CD8-positive, alpha-beta memory T cell (primary cell): ENCODE measurements around the gene GABRR3. TPM values are rescaled to one million over a fixed set of nuclear protein-coding genes. Genes with fewer than 3 reads are reported as not detected.

ENCODE experiments used
- CTCF ChIA-PET: fragments of 350-600 bp; sonication (Branson Sonifier 250); formaldehyde crosslinking; loops from one replicate; lab custom pipeline; 2021; ENCODE audit warnings: antibody characterized with exemption; lab: Charles Lee
- POLR2A ChIA-PET: fragments of 350-600 bp; sonication (Branson Sonifier 250); formaldehyde crosslinking; loops from one replicate; lab custom pipeline; 2021; ENCODE audit warnings: antibody characterized with exemption; lab: Charles Lee
- DNase-seq, 5 donors: peaks; one replicate each; pipeline versions ENCODE4 v3.0.0 to v3.0.0-alpha.2; 2020 to 2022; ENCODE audit warnings: mixed read lengths in 1 of 5
- H3K27ac ChIP-seq: one replicate; pipeline ENCODE4 v1.7.0; 2013; ENCODE audit warnings: low read depth, mild to moderate bottlenecking, low read length, moderate library complexity
- H3K27me3 ChIP-seq: 2 replicates; pipeline ENCODE4 v1.7.0; 2013; ENCODE audit warnings: low read length, mild to moderate bottlenecking; ENCODE audit not compliant: insufficient read depth, poor library complexity, severe bottlenecking
- H3K36me3 ChIP-seq: 2 replicates; pipeline ENCODE4 v1.7.0; 2013; ENCODE audit warnings: mild to moderate bottlenecking, low read length, moderate library complexity; ENCODE audit not compliant: insufficient read depth
- H3K4me1 ChIP-seq: 2 replicates; pipeline ENCODE4 v1.7.0; 2013; ENCODE audit warnings: mild to moderate bottlenecking, low read length, moderate library complexity; ENCODE audit not compliant: insufficient read depth
- H3K4me3 ChIP-seq: 2 replicates; pipeline ENCODE4 v1.7.0; 2013; ENCODE audit warnings: mild to moderate bottlenecking, low read length
- H3K9me3 ChIP-seq: 2 replicates; pipeline ENCODE4 v1.7.0; 2013; ENCODE audit warnings: mild to moderate bottlenecking, low read length
- H3K27ac Mint-ChIP-seq, 8 donors: one replicate each; pipeline ENCODE4 v1.8.0; 2020 to 2021; ENCODE audit warnings: mixed read lengths in 8 of 8, mild to moderate bottlenecking in 6 of 8, inconsistent platforms in 3 of 8, moderate library complexity in 3 of 8
- H3K27me3 Mint-ChIP-seq, 2 donors: one replicate each; pipeline ENCODE4 v1.8.0; 2020 to 2021; ENCODE audit warnings: mixed read lengths in 2 of 2, mild to moderate bottlenecking in 1 of 2, moderate library complexity in 1 of 2
- H3K36me3 Mint-ChIP-seq, 3 donors: one replicate each; pipeline ENCODE4 v1.8.0; 2020 to 2021; ENCODE audit warnings: mixed read lengths in 3 of 3, inconsistent platforms in 1 of 3, mild to moderate bottlenecking in 1 of 3
- H3K4me1 Mint-ChIP-seq, 3 donors: one replicate each; pipeline ENCODE4 v1.8.0; 2020 to 2021; ENCODE audit warnings: mixed read lengths in 3 of 3, inconsistent platforms in 1 of 3, mild to moderate bottlenecking in 1 of 3
- H3K4me3 Mint-ChIP-seq, 7 donors: one replicate each; pipeline ENCODE4 v1.8.0; 2020 to 2021; ENCODE audit warnings: mixed read lengths in 7 of 7, mild to moderate bottlenecking in 6 of 7, moderate library complexity in 4 of 7, inconsistent platforms in 2 of 7
- H3K9me3 Mint-ChIP-seq, 5 donors: one replicate each; pipeline ENCODE4 v1.8.0; 2020 to 2022; ENCODE audit warnings: mixed read lengths in 5 of 5, mild to moderate bottlenecking in 3 of 5, moderate library complexity in 2 of 5, inconsistent platforms in 1 of 5
- polyA plus RNA-seq: library from polyadenylated mRNA; unstranded; fragments of 300-500 nt; fragmentation: Illumina TruSeq; gene quantifications from one replicate; pipeline ENCODE4 v1.2.3, GENCODE V29; 2021
- total RNA-seq, 2 experiments: library from RNA; stranded (reverse); gene quantifications; one replicate each; pipeline ENCODE4 v1.2.3, GENCODE V29; 2021

The GABRR3 gene
- total and polyA plus RNA-seq, 3 experiments from 2014 or later: not detected

DNA sequence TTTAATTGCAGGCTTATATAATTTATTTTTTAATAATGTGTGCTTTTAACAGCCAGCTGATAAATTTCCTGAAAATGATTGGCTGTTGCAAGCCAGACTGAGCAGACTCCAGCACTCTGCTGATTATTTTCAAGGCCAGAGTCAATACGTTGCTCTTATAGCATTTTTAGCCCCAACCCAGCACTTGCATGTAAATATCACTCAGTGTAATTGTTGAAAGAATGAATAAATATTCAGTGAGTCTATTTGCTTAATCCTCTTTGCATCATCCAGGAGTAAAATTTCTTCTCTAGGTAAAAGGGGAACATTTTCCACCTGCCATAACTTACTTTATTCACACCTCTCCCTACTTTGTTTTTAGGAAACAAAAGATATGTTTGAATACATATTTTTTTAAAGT is 2.9 kb downstream of the GABRR3 start:
- CTCF ChIA-PET: no interaction called here

DNA sequence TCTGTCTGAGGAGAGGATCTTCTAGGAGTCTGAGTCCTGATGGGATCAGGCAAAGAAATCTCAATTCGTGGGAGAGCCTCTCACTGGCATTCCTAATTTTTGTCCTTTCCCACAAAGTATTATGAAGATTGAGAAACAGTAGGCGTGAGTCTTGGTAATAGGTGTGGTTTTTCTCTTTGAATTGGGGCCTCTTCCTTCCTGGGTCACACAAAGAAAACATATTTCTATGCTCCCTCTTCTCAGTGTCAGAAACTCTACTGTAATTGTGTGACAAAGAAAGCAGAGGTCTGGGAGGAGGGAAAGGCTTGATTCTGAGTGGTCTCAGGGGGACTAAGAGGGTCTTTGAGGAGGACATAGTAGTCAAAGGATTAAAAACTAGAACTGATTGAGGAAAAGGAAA is 6.0 kb downstream of the GABRR3 start:
- no peak overlapping the region for H3K4me3 ChIP-seq
- H3K27me3 Mint-ChIP-seq: peaks cover 0 to 18% of the 10 kb centered on the region in 2 donors
- CTCF ChIA-PET: no interaction called here

More for the DNA sequence above, 2.9 kb downstream of the GABRR3 start:
- no peaks in the 10 kb centered on the region for H3K36me3 Mint-ChIP-seq
- no peak overlapping the region for H3K27ac ChIP-seq
- peaks cover 12 to 15% (median 14%) of the 10 kb centered on the region in 3 donors for H3K4me1 Mint-ChIP-seq
- H3K9me3 Mint-ChIP-seq: no peaks in the 10 kb centered on the region
- DNase-seq: no peak
- no peak overlapping the region for H3K27ac Mint-ChIP-seq
- peaks cover 5% of the 10 kb centered on the region for H3K4me1 ChIP-seq
- POLR2A ChIA-PET: no interaction called here
- H3K4me3 ChIP-seq: no peak overlapping the region
- no peaks in the 10 kb centered on the region for H3K27me3 ChIP-seq
- no peaks in the 10 kb centered on the region for H3K9me3 ChIP-seq
- H3K36me3 ChIP-seq: no peaks in the 10 kb centered on the region
- H3K27me3 Mint-ChIP-seq: peaks cover 4 to 28% of the 10 kb centered on the region in 2 donors
- no peak overlapping the region for H3K4me3 Mint-ChIP-seq

DNA sequence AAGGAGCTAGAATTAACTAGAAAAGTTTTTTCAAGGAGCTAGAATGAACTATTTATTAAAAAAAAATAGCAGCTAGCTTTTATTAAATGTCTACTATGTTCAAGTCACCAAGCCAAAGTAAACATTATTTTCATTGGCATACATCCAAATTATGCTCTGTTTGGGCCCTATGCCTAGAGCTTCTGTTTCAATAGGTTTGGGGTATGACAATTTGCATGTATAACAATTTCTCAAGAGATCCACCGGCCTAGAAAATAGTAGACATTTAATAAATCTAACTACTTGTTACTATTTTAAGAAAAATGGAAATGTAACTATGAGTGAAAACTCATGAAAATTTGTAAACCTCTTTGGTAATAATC is 8.0 kb downstream of the GABRR3 start:
- POLR2A ChIA-PET: interaction anchor here (0.6 kb wide), 1 partner anchor 199 kb away, joined by 10 read pairs; no protein-coding TSS in a partner anchor
- Histone ChIP-seq H3K36me3 (no peaks in the 10 kb centered on the region), H3K4me1 (peaks cover 5% of the 10 kb centered on the region), H3K27ac (no peak overlapping the region), H3K4me3 (no peak overlapping the region), H3K9me3 (no peaks in the 10 kb centered on the region), H3K27me3 (no peaks in the 10 kb centered on the region)
- DNase-seq: no peak
- H3K4me1 Mint-ChIP-seq: peaks cover 16 to 20% (median 19%) of the 10 kb centered on the region in 3 donors
- CTCF ChIA-PET: interaction anchor here (1.0 to 1.5 kb wide), 2 partner anchors 233 to 235 kb away, joined by 3 to 5 read pairs; no protein-coding TSS in a partner anchor
- H3K27me3 Mint-ChIP-seq: peaks cover 4 to 9% of the 10 kb centered on the region in 2 donors
- H3K36me3 Mint-ChIP-seq: no peaks in the 10 kb centered on the region
- H3K9me3 Mint-ChIP-seq: no peaks in the 10 kb centered on the region
- no peak overlapping the region for H3K4me3 Mint-ChIP-seq
- no peak overlapping the region for H3K27ac Mint-ChIP-seq

More for the DNA sequence above, 6.0 kb downstream of the GABRR3 start:
- peak overlapping the region in 5 of 7 donors; percentile 15 to 74 (median 39) for H3K4me3 Mint-ChIP-seq
- DNase-seq: no peak
- Histone ChIP-seq H3K9me3 (no peaks in the 10 kb centered on the region), H3K36me3 (no peaks in the 10 kb centered on the region), H3K27me3 (no peaks in the 10 kb centered on the region), H3K4me1 (peaks cover 5% of the 10 kb centered on the region), H3K27ac (no peak overlapping the region)
- POLR2A ChIA-PET: no interaction called here
- no peaks in the 10 kb centered on the region for H3K36me3 Mint-ChIP-seq
- H3K4me1 Mint-ChIP-seq: peaks cover 12 to 15% (median 14%) of the 10 kb centered on the region in 3 donors
- H3K27ac Mint-ChIP-seq: peak overlapping the region in 6 of 8 donors; percentile 38 to 86 (median 74)
- no peaks in the 10 kb centered on the region for H3K9me3 Mint-ChIP-seq

DNA sequence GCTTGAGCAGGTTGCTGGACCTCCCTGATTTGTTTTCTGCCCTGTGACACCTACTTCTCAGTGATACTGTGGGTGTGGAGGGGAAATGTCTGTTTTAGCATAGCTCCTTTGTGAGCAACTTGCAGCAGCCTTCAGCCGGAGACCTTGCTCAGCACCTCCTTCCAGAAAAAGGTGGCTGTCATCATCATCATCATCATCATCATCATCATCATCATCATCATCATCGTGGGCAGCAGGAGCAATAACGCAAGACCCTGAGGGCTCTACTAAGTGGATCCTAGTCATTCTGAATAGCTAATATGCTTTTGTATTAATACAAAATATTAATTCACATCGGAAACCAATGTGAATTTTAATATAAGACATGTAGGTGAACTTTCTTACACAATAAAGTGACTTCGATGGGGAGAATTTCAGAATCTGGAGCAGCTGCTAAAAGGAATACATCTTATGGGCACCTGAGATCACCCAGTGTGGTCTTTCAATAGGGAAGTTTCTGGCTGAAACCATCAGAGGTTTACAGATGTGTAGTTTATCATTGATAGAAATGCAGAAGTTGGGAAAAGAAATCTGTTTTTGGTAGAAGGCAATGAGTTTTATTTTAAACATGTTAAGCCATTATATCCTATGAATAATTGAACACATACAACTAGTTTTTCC is 8.6 kb downstream of the GABRR3 start:
- no peak overlapping the region for H3K27ac Mint-ChIP-seq
- H3K27ac ChIP-seq: no peak overlapping the region
- H3K36me3 Mint-ChIP-seq: no peaks in the 10 kb centered on the region
- H3K9me3 Mint-ChIP-seq: no peaks in the 10 kb centered on the region
- ChIA-PET CTCF (interaction anchor here (1.0 to 1.5 kb wide), 2 partner anchors 232 to 234 kb away, joined by 3 to 5 read pairs; no protein-coding TSS in a partner anchor), POLR2A (no interaction called here)
- no peaks in the 10 kb centered on the region for H3K27me3 ChIP-seq
- H3K4me1 ChIP-seq: peaks cover 5% of the 10 kb centered on the region
- no peaks in the 10 kb centered on the region for H3K9me3 ChIP-seq
- H3K4me1 Mint-ChIP-seq: peaks cover 16 to 20% (median 19%) of the 10 kb centered on the region in 3 donors
- H3K36me3 ChIP-seq: no peaks in the 10 kb centered on the region
- H3K4me3 ChIP-seq: no peak overlapping the region
- no peak overlapping the region for H3K4me3 Mint-ChIP-seq
- peaks cover 4 to 9% of the 10 kb centered on the region in 2 donors for H3K27me3 Mint-ChIP-seq
- DNase-seq: no peak

DNA sequence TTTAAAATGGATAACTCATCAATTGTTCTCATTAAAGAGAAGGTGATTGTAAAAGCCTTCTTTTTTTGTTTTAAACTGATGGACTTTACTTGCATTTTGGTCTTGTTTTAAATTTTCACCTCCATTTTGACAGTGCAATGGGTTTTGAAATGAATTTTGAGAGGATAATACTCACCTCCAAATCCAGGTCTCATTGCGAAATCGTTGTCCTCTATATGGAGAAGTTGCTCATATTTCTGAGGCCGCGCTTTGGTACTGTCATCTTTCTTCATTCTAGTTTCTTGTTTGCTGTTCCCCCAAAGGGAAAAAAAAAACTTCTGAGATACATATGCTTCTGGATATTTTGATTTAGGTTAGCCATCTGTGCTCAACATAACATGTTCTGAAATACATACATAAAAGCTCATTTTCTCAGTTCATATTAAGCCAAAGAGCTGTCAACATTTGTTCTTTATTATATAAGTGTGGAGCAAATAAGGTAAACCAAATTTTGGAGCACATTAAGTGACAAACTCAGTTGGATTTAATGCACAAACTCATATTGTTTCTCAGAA is 9.6 kb downstream of the GABRR3 start:
- Mint-ChIP-seq H3K9me3 (no peaks in the 10 kb centered on the region), H3K4me3 (no peak overlapping the region), H3K4me1 (peaks cover 16 to 20% (median 19%) of the 10 kb centered on the region in 3 donors), H3K36me3 (no peaks in the 10 kb centered on the region), H3K27ac (no peak overlapping the region), H3K27me3 (peaks cover 4 to 9% of the 10 kb centered on the region in 2 donors)
- no peak for DNase-seq
- H3K9me3 ChIP-seq: no peaks in the 10 kb centered on the region
- peaks cover 5% of the 10 kb centered on the region for H3K4me1 ChIP-seq
- H3K27ac ChIP-seq: no peak overlapping the region
- H3K4me3 ChIP-seq: no peak overlapping the region
- no peaks in the 10 kb centered on the region for H3K27me3 ChIP-seq
- POLR2A ChIA-PET: no interaction called here
- CTCF ChIA-PET: interaction anchor here (1.0 to 2.4 kb wide), 4 partner anchors 42 to 304 kb away, joined by 3 to 6 read pairs (median 4); no protein-coding TSS in a partner anchor
- H3K36me3 ChIP-seq: no peaks in the 10 kb centered on the region

DNA sequence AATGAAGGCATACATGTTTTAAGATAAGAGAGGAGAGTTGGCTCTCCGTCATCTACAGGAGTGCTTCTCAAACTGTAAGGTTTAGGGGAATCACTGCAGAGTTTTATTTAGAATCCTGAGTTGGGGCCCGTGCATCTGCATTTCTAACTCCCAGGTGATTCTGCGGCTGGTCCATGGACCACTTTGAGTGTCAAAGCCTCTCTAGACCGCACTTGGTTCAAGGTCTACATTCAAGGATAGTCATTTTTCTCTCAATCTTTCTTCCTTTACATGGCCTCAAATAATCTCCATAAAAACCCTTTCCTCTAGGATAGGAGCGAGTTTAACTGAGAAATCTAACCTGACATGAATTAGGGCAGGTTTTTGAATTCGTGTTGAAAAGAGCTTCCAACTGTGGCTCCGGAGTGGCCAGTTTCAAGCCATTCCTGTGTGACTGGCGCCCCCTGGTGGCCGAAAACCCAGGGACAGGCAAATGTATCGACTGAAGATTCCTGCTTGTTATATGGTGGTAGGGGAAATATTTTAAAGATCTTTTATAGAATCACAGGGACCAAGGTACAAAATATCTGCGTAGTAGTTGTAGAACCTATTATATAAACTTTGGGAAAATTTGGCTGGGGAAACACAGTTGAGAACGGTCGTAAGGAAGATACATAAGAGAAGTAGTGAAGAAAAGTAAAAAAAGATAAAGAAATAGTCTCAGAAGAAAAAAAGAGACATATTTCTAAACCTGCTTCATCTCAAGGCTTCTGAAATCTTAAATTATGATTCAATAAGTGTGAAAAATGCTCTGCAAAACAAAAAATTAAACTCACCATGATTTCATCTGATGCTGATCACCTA is 11.9 kb downstream of the GABRR3 start:
- Histone ChIP-seq H3K9me3 (no peaks in the 10 kb centered on the region), H3K27me3 (no peaks in the 10 kb centered on the region), H3K27ac (no peak overlapping the region), H3K4me1 (no peaks in the 10 kb centered on the region), H3K4me3 (no peak overlapping the region), H3K36me3 (no peaks in the 10 kb centered on the region)
- H3K4me1 Mint-ChIP-seq: peaks cover 4 to 6% (median 5%) of the 10 kb centered on the region in 3 donors
- H3K27ac Mint-ChIP-seq: no peak overlapping the region
- H3K9me3 Mint-ChIP-seq: no peaks in the 10 kb centered on the region
- DNase-seq: peak; percentile 68 to 91 (median 85)
- H3K36me3 Mint-ChIP-seq: no peaks in the 10 kb centered on the region
- H3K4me3 Mint-ChIP-seq: no peak overlapping the region
- H3K27me3 Mint-ChIP-seq: peaks cover 4 to 12% of the 10 kb centered on the region in 2 donors
- CTCF ChIA-PET: interaction anchor here (0.7 to 5.6 kb wide), 17 partner anchors 10 to 794 kb away, joined by 3 to 37 read pairs (median 5); partner anchors contain the start of gene CRYBG3
- POLR2A ChIA-PET: interaction anchor here (0.5 kb wide), 1 partner anchor 72 kb away, joined by 3 read pairs; no protein-coding TSS in a partner anchor

DNA sequence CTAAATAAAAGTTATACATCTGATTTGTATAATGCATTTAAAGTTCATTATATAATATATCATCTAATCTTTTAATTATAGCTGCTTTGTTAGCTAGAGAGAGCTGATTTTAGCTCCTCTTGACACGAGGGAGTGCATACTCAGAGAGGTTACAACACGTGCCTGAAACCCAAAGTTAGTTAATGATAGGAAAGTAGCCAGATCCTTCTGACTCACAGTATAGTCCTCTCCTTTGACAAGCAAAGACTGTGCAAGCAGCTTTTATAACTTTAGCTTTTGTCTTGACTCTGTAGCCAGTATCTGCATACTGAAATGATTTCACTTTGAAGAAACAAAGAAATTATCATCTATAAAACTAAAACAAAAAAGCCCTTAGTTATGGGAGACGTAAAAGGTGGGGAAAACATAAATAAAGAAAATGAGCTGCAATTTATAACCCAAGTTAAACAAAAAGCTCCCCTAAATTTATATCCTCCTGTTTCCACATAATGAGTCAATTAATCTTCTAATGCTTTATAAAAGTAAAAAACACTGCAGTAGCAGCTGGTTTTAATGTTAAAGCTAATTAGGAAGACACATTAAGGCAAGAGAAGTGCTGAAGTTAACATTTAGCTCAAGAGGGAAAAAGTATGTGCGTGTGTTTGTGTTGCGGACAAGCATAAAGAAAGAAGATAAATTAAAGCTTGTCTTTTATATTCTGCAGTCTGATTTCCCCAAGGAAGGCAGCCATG is 13.1 kb downstream of the GABRR3 start:
- POLR2A ChIA-PET: no interaction called here
- no peaks in the 10 kb centered on the region for H3K9me3 ChIP-seq
- no peaks in the 10 kb centered on the region for H3K36me3 ChIP-seq
- no peaks in the 10 kb centered on the region for H3K27me3 ChIP-seq
- H3K27ac Mint-ChIP-seq: no peak overlapping the region
- H3K27ac ChIP-seq: no peak overlapping the region
- peaks cover 4 to 6% (median 5%) of the 10 kb centered on the region in 3 donors for H3K4me1 Mint-ChIP-seq
- H3K4me1 ChIP-seq: no peaks in the 10 kb centered on the region
- no peak overlapping the region for H3K4me3 Mint-ChIP-seq
- peaks cover 4 to 12% of the 10 kb centered on the region in 2 donors for H3K27me3 Mint-ChIP-seq
- H3K4me3 ChIP-seq: no peak overlapping the region
- CTCF ChIA-PET: interaction anchor here (0.9 to 5.6 kb wide), 13 partner anchors 9 to 795 kb away, joined by 3 to 37 read pairs (median 7); partner anchors contain the start of genes ARL6 and CRYBG3
- DNase-seq: no peak
- H3K9me3 Mint-ChIP-seq: no peaks in the 10 kb centered on the region
- no peaks in the 10 kb centered on the region for H3K36me3 Mint-ChIP-seq
